SK-N-SH (cell line): ENCODE results near the gene HNRNPF. TPM values are rescaled to one million over a fixed set of nuclear protein-coding genes. Genes with fewer than 3 reads are reported as not detected.

ENCODE experiments used
- CTCF ChIA-PET: fragments of 300-600, 350-600 bp; formaldehyde crosslinking; extraction: SDS; loops from one replicate; lab custom pipeline; 2021; lab: Yijun Ruan, JAX
- POLR2A ChIA-PET: fragments of 350-600 bp; sonication (Branson Sonifier 250); formaldehyde crosslinking; extraction: SDS; loops from one replicate; lab custom pipeline; 2020; ENCODE audit warnings: antibody characterized with exemption, inconsistent platforms; lab: Yijun Ruan, JAX
- DNase-seq: peaks from one replicate; pipeline ENCODE4 v3.0.0; 2012
- H2AFZ ChIP-seq: fragments of 200-600 bp; sonication (generic); 2 replicates; pipeline ENCODE4 v1.8.1; 2016; ENCODE audit warnings: antibody characterized with exemption, mild to moderate bottlenecking, low read depth
- H3F3A ChIP-seq: fragments of 200-600 bp; sonication (generic); replicated peaks from 2 replicates; pipeline ENCODE3; 2016; ENCODE audit warnings: antibody characterized with exemption, mild to moderate bottlenecking; ENCODE audit not compliant: insufficient read depth
- H3K27ac ChIP-seq, 2 experiments: fragments of 200-500 bp in 1 of 2; fragments of 200-600 bp in 1 of 2; sonication (Bioruptor generic) in 1 of 2; sonication (generic), shearing (Covaris generic) in 1 of 2; 2 replicates each; pipeline versions ENCODE4 v1.5.1 to v1.6.1; 2014 to 2016; ENCODE audit warnings: low read depth in 2 of 2, inconsistent platforms in 1 of 2, low read length in 1 of 2, mild to moderate bottlenecking in 1 of 2, mixed read lengths in 1 of 2
- H3K27me3 ChIP-seq: fragments of 200-600 bp; sonication (generic), shearing (Covaris generic); 2 replicates; pipeline ENCODE4 v1.6.1; 2016; ENCODE audit warnings: mixed run types; ENCODE audit not compliant: insufficient read depth
- H3K36me3 ChIP-seq, 2 experiments: fragments of 200-500 bp in 1 of 2; fragments of 200-600 bp in 1 of 2; sonication (Bioruptor generic) in 1 of 2; sonication (generic) in 1 of 2; replicated peaks in 1 of 2; 2 replicates each; pipeline versions ENCODE3 to v1.5.1; 2014 to 2016; ENCODE audit warnings: low read length in 1 of 2, mild to moderate bottlenecking in 1 of 2; ENCODE audit not compliant: insufficient read depth in 2 of 2, control insufficient read depth in 1 of 2
- H3K4me1 ChIP-seq, 2 experiments: fragments of 200-500 bp in 1 of 2; fragments of 200-600 bp in 1 of 2; sonication (Bioruptor generic) in 1 of 2; sonication (generic), shearing (Covaris generic) in 1 of 2; 2 replicates each; pipeline versions ENCODE4 v1.5.1 to v1.6.1; 2014 to 2016; ENCODE audit warnings: low read depth in 1 of 2, low read length in 1 of 2, mixed run types in 1 of 2; ENCODE audit not compliant: insufficient read depth in 2 of 2, control insufficient read depth in 1 of 2
- H3K4me2 ChIP-seq: fragments of 200-600 bp; sonication (generic), shearing (Covaris generic); 2 replicates; pipeline ENCODE4 v1.6.1; 2017; ENCODE audit warnings: mixed run types
- H3K4me3 ChIP-seq, 2 experiments: fragments of 200-500 bp in 1 of 2; fragments of 200-600 bp in 1 of 2; sonication (Bioruptor generic) in 1 of 2; sonication (generic), shearing (Covaris generic) in 1 of 2; 2 replicates each; pipeline versions ENCODE4 v1.5.1 to v1.8.1; 2014 to 2016; ENCODE audit warnings: low read depth in 2 of 2, inconsistent platforms in 1 of 2, low read length in 1 of 2, mild to moderate bottlenecking in 1 of 2, mixed read lengths in 1 of 2, moderate library complexity in 1 of 2
- H3K79me2 ChIP-seq: fragments of 200-600 bp; sonication (generic); 2 replicates; pipeline ENCODE4 v1.8.1; 2017; ENCODE audit warnings: mild to moderate bottlenecking; ENCODE audit not compliant: insufficient read depth
- H3K9ac ChIP-seq: fragments of 200-600 bp; sonication (generic); 2 replicates; pipeline ENCODE4 v1.6.1; 2017; ENCODE audit warnings: mixed run types
- H3K9me2 ChIP-seq: fragments of 200-600 bp; sonication (generic); 2 replicates; pipeline ENCODE4 v1.6.1; 2017; ENCODE audit warnings: mixed run types
- H3K9me3 ChIP-seq: fragments of 200-600 bp; sonication (generic); 2 replicates; pipeline ENCODE4 v1.6.1; 2017; ENCODE audit warnings: mixed run types, mild to moderate bottlenecking, moderate library complexity
- H4K20me1 ChIP-seq: fragments of 200-600 bp; sonication (generic); 2 replicates; pipeline ENCODE4 v1.6.1; 2017; ENCODE audit warnings: mild to moderate bottlenecking, mixed run types; ENCODE audit not compliant: insufficient read depth
- CHD2 ChIP-seq: fragments of 150-350 bp; IDR thresholded peaks from 2 replicates; pipeline ENCODE4 v1.6.1; 2018; ENCODE audit warnings: low read length; ENCODE audit not compliant: partially characterized antibody
- CTCF ChIP-seq: fragments of 200-600 bp; sonication (generic); IDR thresholded peaks from 2 replicates; pipeline ENCODE4 v1.6.1; 2017; ENCODE audit warnings: antibody characterized with exemption, mild to moderate bottlenecking, moderate library complexity
- ELF1 ChIP-seq: IDR thresholded peaks from 2 replicates; pipeline ENCODE4 v1.4.0; 2012
- FOXJ3 ChIP-seq: sonication (generic); formaldehyde crosslinking; IDR thresholded peaks from 2 replicates; pipeline ENCODE4 v1.5.1; 2020; ENCODE audit warnings: mild to moderate bottlenecking, missing genetic modification reagents
- FOXM1 ChIP-seq: IDR thresholded peaks from 2 replicates; pipeline ENCODE4 v1.4.0; 2012; ENCODE audit warnings: low read depth, mild to moderate bottlenecking
- GABPA ChIP-seq: IDR thresholded peaks from 2 replicates; pipeline ENCODE4 v1.4.0; 2012; ENCODE audit warnings: low read depth, mild to moderate bottlenecking
- JUND ChIP-seq: IDR thresholded peaks from 2 replicates; pipeline ENCODE4 v1.4.0; 2012
- MAX ChIP-seq: IDR thresholded peaks from 2 replicates; pipeline ENCODE4 v1.4.0; 2012; ENCODE audit warnings: low read depth
- MXI1 ChIP-seq: IDR thresholded peaks from 2 replicates; pipeline ENCODE4 v1.6.1; 2012; ENCODE audit warnings: mild to moderate bottlenecking, low read depth, low read length, improper control_type of control experiment
- NRF1 ChIP-seq: IDR thresholded peaks from 2 replicates; pipeline ENCODE4 v1.6.1; 2012; ENCODE audit warnings: low read depth, mild to moderate bottlenecking, low read length
- POLR2AphosphoS5 ChIP-seq: IDR thresholded peaks from 2 replicates; pipeline ENCODE4 v1.6.1; 2012; ENCODE audit warnings: low read depth, low read length
- SIN3A ChIP-seq: IDR thresholded peaks from 2 replicates; pipeline ENCODE4 v1.6.1; 2012; ENCODE audit warnings: low read depth, mild to moderate bottlenecking, low read length, moderate library complexity, borderline replicate concordance
- TAF1 ChIP-seq: IDR thresholded peaks from 2 replicates; pipeline ENCODE4 v1.6.1; 2012; ENCODE audit warnings: low read depth, mild to moderate bottlenecking, low read length, moderate library complexity, borderline replicate concordance
- YY1 ChIP-seq: IDR thresholded peaks from 2 replicates; pipeline ENCODE4 v1.4.0; 2012; ENCODE audit warnings: low read depth, mild to moderate bottlenecking
- WGBS: methylation state at CpG from one replicate; pipeline ENCODE4 v1.1.6; 2017; ENCODE audit warnings: low lambda C conversion rate; 5-methylcytosine and 5-hydroxymethylcytosine counted together
- polyA plus RNA-seq, 3 experiments: library from polyadenylated mRNA; depleted of rRNA; stranded (reverse); fragments of >200 nt; gene quantifications; 2 replicates each; pipeline ENCODE4 v1.2.3, GENCODE V29; 2012
- TF ChIP-seq, protein P1 (sequence below): fragments of 150-350 bp; IDR thresholded peaks from 2 replicates; pipeline ENCODE4 v1.6.1; 2017; ENCODE audit warnings: antibody characterized with exemption, low read length, low read depth, borderline replicate concordance
- TF ChIP-seq, protein P2 (sequence below): fragments of 150-350 bp; IDR thresholded peaks from 2 replicates; pipeline ENCODE4 v1.6.1; 2016; ENCODE audit warnings: mild to moderate bottlenecking, low read depth, low read length
- TF ChIP-seq, protein P3 (sequence below): IDR thresholded peaks from 2 replicates; pipeline ENCODE4 v1.4.0; 2012; ENCODE audit warnings: low read depth, borderline replicate concordance

The HNRNPF gene
- polyA plus RNA-seq, 1 of the 3 experiments (the other 2 are of a cell fraction): 195 TPM

GRCh38 chr10:43436291-43437140 lies 27.5 kb upstream of the HNRNPF start, which contains the start of gene ZNF487:
TSS of gene ZNF487 (plus strand) at chr10:43437111. CDS start at chr10:43475814, 38,703 bp downstream.
- H2AFZ ChIP-seq: peak within 1 kb of the TSS; percentile 79; the same call in 1 of the 2 replicates
- H4K20me1 ChIP-seq: no peaks in the 10 kb centered on the region
- peak within 1 kb of the TSS; percentile 94 for H3K4me2 ChIP-seq
- peaks cover 10% of the 10 kb centered on the region for H3F3A ChIP-seq
- peak; percentile 95 for DNase-seq
- ChIA-PET CTCF (interaction anchor here (1.2 to 2.0 kb wide), 5 partner anchors 12 to 46 kb away, joined by 3 to 6 read pairs (median 5); no protein-coding TSS in a partner anchor), POLR2A (interaction anchor here (1.2 to 1.5 kb wide), 3 partner anchors 16 to 41 kb away, joined by 4 to 5 read pairs (median 4); partner anchors contain the start of gene HNRNPF)
- no peaks in the 10 kb centered on the region for H3K9me3 ChIP-seq
- H3K4me1 ChIP-seq: no peaks in the 10 kb centered on the region
- peaks cover 31% of the 10 kb centered on the region; the same call in 1 of the 2 replicates for H3K79me2 ChIP-seq
- H3K9ac ChIP-seq: peak within 1 kb of the TSS; percentile 99
- no peaks in the 10 kb centered on the region for H3K27me3 ChIP-seq
- peak within 1 kb of the TSS; percentile 65 to 93 for H3K4me3 ChIP-seq
- H3K27ac ChIP-seq: peak within 1 kb of the TSS; percentile 91 to 97
- H3K9me2 ChIP-seq: no peaks in the 10 kb centered on the region
- TF ChIP-seq, protein P1, sequence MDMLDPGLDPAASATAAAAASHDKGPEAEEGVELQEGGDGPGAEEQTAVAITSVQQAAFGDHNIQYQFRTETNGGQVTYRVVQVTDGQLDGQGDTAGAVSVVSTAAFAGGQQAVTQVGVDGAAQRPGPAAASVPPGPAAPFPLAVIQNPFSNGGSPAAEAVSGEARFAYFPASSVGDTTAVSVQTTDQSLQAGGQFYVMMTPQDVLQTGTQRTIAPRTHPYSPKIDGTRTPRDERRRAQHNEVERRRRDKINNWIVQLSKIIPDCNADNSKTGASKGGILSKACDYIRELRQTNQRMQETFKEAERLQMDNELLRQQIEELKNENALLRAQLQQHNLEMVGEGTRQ: no peak
- TF ChIP-seq GABPA (peak; percentile 58), FOXM1 (no peak), SIN3A (0 out of 2 replicates have a peak, but pooled peaks have one; percentile 6), YY1 (peak; percentile 80; the same call in 1 of the 2 replicates), TAF1 (peak; percentile 45; the same call in 1 of the 2 replicates), CTCF (peak; percentile 27), JUND (no peak), MXI1 (peak; percentile 60), NRF1 (peak; percentile 16; the same call in 1 of the 2 replicates), FOXJ3 (CRISPR knock-in tag) (0 out of 2 replicates have a peak, but pooled peaks have one; percentile 22), MAX (peak; percentile 75; the same call in 1 of the 2 replicates), ELF1 (peak; percentile 80), POLR2AphosphoS5 (peak; percentile 84), CHD2 (no peak)
- TF ChIP-seq, protein P2, sequence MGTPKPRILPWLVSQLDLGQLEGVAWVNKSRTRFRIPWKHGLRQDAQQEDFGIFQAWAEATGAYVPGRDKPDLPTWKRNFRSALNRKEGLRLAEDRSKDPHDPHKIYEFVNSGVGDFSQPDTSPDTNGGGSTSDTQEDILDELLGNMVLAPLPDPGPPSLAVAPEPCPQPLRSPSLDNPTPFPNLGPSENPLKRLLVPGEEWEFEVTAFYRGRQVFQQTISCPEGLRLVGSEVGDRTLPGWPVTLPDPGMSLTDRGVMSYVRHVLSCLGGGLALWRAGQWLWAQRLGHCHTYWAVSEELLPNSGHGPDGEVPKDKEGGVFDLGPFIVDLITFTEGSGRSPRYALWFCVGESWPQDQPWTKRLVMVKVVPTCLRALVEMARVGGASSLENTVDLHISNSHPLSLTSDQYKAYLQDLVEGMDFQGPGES: no peak
- TF ChIP-seq, protein P3, sequence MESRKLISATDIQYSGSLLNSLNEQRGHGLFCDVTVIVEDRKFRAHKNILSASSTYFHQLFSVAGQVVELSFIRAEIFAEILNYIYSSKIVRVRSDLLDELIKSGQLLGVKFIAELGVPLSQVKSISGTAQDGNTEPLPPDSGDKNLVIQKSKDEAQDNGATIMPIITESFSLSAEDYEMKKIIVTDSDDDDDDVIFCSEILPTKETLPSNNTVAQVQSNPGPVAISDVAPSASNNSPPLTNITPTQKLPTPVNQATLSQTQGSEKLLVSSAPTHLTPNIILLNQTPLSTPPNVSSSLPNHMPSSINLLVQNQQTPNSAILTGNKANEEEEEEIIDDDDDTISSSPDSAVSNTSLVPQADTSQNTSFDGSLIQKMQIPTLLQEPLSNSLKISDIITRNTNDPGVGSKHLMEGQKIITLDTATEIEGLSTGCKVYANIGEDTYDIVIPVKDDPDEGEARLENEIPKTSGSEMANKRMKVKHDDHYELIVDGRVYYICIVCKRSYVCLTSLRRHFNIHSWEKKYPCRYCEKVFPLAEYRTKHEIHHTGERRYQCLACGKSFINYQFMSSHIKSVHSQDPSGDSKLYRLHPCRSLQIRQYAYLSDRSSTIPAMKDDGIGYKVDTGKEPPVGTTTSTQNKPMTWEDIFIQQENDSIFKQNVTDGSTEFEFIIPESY: no peak
- peaks cover 0 to 3% of the 10 kb centered on the region in 2 experiments for H3K36me3 ChIP-seq
- 1% methylated on average over 45 of the region's 69 CpGs for WGBS
